ENCODE measurements around the gene BLCAP.
"Not testable (repeated sequence)": the region's sequence is repeated elsewhere in the genome, so short reads cannot be mapped to it uniquely, and the experiment has no call there.

BLCAP gene

DNA sequence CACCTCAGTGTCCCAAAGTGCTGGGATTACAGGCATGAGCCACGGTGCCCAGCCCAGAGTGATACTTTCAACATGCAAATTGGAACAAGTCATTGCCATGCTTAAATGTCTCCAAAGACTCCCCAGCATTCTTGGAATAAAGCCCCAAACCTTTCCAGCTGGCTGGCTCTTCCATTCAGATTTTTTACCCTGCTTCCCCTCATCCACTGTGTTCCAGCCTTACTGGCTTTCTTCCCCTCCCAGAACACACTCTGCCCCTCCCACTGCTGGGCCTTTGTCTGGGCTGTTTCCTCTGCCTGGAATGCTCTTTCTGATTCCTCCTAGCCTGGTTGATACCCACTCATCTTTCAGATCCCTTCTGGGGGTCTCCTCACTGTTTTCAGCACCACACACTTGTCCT is 46.8 kb downstream of the BLCAP start:
- peak; percentile 23 for DNase-seq (ENCODE audit: low spot score)

DNA sequence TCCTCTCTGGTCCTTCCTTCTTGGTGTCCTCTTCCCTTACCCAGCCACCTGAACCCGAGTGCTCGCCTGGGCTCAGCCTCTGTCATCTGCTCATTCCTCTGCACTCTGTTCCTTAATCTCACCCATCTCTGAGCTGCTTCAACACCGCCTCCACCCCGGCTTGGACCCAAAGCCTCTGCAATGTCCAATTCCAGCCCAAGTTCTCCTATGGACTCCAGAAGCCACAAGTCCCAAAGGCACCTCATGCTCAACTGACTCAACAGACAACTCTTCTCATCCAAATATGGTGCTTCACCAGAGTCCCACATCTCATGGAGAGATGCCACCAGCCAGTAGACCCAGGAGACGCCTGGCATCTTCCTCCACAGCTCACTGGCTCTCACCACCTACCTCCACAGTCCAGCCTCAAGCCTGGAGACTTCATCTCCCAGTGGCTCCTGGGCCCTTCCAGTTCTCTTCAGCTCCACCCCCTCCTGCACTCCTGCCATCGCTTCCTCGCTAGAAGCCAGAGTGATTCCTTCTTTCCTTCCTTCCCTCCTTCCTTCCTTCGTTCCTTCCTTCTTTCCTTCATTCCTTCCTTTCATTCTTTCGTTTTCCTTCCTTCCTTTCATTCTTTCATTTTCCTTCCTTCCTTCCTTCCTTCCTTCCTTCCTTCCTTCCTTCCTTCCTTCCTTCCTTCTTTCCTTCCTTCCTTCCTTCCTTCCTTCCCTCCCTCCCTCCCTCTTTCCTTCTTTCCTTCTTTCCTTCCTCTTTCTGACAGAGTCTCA is 47.6 kb downstream of the BLCAP start:
- DNase-seq (ENCODE audit: low spot score): no peak

DNA sequence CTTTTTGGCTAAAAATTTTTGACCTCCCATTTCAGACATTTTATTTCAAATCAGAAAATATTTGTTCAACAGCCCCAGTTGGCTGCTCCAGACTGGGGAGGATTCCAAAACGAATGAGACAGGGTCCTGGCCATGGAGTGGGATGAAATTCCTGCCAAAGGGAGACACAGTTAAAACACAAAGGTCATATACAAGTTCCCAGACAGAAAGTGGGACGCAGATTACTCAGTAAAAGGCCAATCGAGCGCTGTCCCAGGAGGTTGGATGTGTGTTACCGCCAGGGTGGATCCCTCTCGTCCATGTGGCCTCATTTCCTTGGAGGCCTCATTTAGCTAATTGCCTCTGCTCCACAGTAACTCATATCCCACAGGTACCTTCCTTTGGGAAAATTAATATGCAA is 48.4 kb downstream of the BLCAP start:
- no peak for DNase-seq (ENCODE audit: low spot score)

DNA sequence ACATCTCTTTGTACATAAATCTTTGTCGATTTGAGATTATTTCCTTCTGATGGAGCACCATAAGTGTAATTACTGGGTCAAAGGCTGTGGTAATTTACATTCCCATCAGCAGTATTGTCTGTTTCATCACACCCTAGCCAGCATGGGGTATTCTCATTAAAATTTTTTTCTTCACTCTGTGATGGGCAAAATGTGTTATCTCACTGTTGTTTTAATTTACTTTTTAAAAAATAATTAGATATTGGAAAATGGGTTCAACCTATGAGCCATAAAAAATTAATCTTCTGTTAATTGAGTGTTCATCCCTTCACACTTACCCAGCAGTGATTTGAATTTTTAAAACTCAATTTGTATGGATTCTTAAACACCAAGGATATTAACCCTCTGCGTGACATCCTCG is 50.6 kb downstream of the BLCAP start:
- no peak for DNase-seq (ENCODE audit: low spot score)

DNA sequence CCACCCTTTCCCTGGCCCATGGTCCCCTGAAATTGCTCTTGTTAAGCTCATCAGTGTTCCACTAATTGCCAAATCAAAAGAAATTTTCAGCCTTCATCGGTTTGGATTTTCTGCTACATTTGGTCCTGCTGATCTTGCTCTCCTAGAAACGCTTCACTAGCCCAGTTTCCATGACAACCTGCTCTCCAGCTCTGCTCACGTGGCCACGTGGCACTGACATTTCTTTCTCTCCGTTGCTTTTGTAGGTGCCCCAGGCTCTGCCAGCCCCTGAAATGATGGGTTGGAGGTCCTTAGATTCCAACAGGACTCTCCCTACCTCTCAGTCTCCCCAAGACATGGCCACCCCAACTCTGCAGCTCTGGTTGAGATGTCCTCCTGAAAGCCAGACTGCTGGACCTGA is 52.4 kb downstream of the BLCAP start:
- DNase-seq (ENCODE audit: low spot score): no peak

DNA sequence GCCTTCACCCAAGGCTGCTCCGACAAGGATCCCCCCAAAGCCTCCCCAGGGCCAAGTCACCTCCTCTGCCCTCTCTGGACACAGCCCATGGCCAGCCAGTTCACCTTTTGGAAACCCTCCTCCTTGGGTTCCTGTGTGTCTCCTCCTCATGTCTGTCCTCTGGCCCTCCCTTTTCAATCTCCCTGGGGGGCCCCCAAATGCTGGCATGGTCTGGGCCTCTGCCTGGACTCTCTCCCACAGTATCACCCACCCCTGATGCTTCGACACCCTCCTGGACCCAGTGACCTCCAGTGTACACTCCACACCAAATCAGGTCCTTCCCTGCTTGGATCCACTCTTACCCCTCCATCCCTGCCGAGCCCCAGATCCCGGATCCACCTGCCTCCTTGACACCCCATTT is 53.3 kb downstream of the BLCAP start:
- DNase-seq (ENCODE audit: low spot score): no peak

DNA sequence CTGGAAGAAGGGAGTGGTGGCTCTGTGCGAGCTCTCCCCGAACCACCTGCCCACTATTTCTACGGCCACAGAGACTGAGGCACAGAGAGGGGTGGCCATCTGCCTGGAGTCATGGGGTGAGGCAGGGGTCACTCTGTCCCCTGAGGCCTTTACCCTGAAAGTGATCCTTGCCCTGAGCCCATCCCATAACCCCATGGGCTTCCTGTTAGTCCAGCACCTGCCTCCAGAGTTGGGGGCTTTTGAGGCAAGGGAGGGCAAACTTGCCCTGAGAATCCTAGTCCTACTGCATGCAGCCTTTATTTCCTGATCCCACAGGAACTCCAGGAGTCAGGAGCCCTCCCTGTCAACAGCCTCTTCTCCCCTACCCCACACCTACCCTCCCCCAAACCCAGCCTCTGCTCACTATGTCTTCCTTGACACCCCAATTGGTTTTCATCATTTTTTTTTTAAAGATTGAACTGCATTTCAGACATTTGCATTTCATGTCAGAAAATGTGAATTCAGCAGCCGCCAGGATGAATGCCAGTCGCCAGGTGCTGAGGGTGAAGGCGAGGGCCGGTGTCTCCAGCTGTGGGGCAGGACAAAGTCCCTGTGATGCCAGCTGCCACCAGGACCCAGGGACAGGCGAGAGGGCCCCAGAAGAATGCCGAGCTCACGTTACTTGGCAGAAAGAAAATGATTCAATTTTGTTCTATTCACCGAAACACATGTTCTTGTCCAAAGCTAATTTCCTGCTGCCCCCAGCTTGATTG is 54.3 kb downstream of the BLCAP start:
- DNase-seq (ENCODE audit: low spot score): no peak

DNA sequence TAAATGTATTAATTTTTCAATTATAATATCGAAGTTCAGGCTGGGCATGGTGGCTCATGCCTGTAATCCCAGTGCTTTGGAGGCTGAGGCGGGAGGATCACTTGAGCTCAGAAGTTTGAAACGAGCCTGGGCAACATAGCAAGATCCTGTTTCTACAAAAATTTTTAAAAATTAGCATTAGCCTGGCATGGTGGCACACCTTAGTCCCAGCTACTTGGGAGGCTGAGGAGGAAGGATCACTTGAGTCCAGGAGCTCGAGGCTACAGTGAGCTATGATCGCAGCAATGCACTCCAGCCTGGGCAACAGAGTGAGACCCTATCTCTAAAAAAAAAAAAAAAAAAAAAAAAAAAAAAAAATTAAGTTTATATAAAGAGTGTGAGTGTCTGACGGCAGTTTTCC is 55.2 kb downstream of the BLCAP start:
- DNase-seq (ENCODE audit: low spot score): not testable (repeated sequence)

DNA sequence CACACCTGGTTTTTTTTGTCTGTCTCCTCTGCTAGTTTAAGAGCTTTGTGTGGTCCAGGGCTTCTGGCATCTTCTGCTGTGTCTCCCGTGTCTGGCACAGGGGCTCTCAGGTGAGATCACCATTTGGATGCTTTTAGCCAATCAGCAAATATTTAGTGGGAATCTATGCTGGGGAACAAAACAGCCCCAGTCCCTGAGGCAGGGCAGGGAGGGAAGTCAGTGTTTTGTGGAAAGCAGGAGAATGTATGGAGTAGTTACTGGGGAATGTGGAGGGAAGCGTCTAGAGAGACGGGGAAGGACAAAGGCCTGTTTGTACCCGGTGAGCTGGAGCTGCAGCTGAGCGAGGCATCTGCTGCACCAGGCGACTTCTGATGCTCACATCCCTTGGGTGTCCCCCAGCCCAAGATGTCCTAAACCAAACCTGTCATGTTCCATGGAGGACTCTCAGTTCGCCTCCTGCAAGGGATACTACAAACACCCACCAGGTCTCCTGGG is 55.9 kb downstream of the BLCAP start:
- DNase-seq (ENCODE audit: low spot score): no peak

DNA sequence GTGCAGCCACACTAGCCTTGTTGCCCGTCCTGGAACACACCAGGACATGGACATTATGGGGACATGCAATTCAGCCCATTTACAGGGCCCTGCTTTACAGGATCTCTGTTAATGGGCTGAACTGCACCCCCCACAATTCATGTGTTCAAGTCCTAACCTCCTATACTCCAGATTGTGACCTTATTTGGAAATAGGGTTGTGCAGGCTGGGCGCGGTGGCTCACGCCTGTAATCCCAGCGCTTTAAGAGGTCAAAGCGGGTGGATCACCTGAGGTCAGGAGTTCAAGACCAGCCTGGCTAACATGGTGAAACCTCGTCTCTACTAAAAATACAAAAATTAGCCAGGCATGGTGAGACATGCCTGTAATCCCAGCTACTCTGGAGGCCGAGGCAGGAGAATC is 57.5 kb downstream of the BLCAP start:
- DNase-seq (ENCODE audit: low spot score): not testable (repeated sequence)

DNA sequence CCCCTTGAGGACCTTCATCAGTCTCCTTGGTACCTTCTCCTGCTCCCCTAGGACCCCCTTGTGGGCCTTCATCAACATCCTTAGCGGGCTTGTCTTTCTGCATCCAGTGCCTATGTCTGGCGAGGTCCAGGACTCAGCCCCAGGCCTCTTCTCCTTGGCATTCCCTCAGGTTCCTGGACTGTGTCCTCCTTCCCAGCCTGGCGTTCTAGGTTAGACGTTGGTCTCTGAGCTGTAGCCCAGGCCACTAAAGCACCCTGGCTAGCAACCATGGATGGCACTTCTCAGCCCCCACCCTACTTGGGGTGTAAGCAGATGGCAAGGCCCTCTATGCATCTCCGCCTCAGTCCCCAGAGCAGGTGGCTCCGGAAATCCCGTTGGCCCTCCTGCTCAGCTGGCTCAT is 58.1 kb downstream of the BLCAP start:
- no peak for DNase-seq (ENCODE audit: low spot score)

DNA sequence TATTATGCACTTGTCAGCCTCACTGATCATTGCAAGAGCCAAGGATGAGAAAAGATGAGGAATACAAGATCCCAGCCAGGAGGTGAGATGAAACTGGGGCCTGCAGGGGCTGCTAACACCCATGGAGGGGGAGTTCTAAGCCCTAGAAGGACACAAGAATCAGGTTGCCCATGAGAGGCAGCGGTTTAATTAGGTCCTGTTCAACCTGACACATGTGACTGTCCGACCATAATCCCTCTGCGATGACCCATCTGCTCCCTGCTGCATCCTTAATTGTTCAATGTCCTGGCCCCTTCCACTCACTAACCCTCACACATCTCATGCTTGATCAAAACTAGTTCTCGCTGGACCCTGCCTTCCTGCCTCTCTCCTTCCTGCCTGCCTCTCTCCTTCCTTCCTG is 58.8 kb downstream of the BLCAP start:
- no peak for DNase-seq (ENCODE audit: low spot score)
